Caki2 (cell line): Measurements from ENCODE around the gene CELF5. TPM values are rescaled to one million over a fixed set of nuclear protein-coding genes. Genes with fewer than 3 reads are reported as not detected.
"Not testable (repeated sequence)": the region's sequence is repeated elsewhere in the genome, so short reads cannot be mapped to it uniquely, and the experiment has no call there.

Source experiments
- DNase-seq: peaks from one replicate; pipeline ENCODE4 v3.0.0-alpha.2; 2015; ENCODE audit warnings: low read depth
- in situ Hi-C: cut with HindIII; loops from 2 replicates; pipeline ENCODE4 v1.10.0; 2016; ENCODE audit warnings: low sequenced_read_pairs, low pct_unique_long_range_greater_than_20kb, mixed read lengths
- total RNA-seq: library from RNA; depleted of rRNA; stranded (reverse); fragments of >200 nt; shearing (Covaris generic); gene quantifications from 2 replicates; pipeline ENCODE4 v1.2.3, GENCODE V29; 2014; ENCODE audit warnings: low replicate concordance

The CELF5 gene
- total RNA-seq, 1 experiment from 2014 or later, result 0.47 TPM

- in situ Hi-C loops, result no loop called here
- no peak for DNase-seq
These were observed 35.5 kb upstream of the CELF5 start for GRCh38 chr19:3188627-3189596.

DNA sequence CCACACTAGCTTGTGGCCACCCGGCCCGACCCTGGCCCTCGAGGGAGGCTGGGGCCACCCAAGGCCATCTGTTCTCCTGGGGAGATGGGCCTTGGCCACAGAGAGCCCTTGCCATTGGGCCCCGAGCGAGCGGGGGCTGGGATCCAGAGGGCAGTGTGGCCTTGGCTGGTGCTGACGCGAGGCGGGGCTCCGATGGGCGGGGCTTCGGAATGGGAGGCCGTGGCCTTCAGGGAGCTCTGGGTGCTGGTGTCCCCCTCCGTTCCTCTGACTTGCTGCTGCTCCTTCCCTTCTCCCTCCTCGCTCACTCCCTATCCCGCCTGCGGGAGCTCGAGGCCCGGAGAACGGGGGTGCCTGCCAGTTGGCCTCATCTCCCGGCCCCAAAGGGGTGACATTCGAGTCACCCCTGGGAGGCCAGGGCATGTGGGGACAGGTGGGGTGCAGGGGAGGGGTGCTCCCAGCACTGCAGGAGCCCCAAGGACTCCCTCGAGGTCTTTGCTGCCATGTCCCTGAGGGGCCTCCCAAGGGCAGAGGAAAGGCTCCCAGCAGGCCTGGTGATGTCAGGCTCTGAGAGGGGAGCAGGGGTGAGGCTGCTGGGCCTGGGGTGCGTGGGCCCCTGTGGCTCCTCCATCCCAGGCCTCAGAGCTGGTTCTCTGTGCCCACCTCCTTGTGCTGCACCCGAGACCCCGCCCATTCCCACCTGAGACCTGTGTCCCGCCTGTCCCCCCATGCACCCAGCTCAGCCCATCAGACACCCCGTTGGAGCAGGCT, 34.6 kb upstream of the CELF5 start:
- no peak for DNase-seq
- in situ Hi-C loops, result no loop called here

GRCh38 chr19:3190470-3190770, 34.0 kb upstream of the CELF5 start:
- in situ Hi-C loops, result no loop called here
- no peak for DNase-seq

- in situ Hi-C loops, result no loop called here
- no peak for DNase-seq
These were observed 33.3 kb upstream of the CELF5 start for GRCh38 chr19:3190921-3191805.

- in situ Hi-C loops, DNase-seq: not testable (repeated sequence)
These were observed 32.7 kb upstream of the CELF5 start for GRCh38 chr19:3191806-3192104.

- DNase-seq, result no peak
- in situ Hi-C loops, result no loop called here
These were observed 32.2 kb upstream of the CELF5 start for GRCh38 chr19:3192228-3192635.

- in situ Hi-C loops, result no loop called here
- DNase-seq, result no peak
These were observed 31.8 kb upstream of the CELF5 start for GRCh38 chr19:3192684-3193083.

GRCh38 chr19:3193256-3194105, 31.0 kb upstream of the CELF5 start:
- in situ Hi-C loops, result no loop called here
- no peak for DNase-seq

GRCh38 chr19:3194106-3195087, 30.1 kb upstream of the CELF5 start:
- no peak for DNase-seq
- in situ Hi-C loops, result no loop called here

GRCh38 chr19:3196064-3196932, 28.2 kb upstream of the CELF5 start:
- DNase-seq, result no peak
- in situ Hi-C loops, result no loop called here

- DNase-seq, result no peak
- in situ Hi-C loops, result no loop called here
These were observed 27.6 kb upstream of the CELF5 start for GRCh38 chr19:3196933-3197205.

DNA sequence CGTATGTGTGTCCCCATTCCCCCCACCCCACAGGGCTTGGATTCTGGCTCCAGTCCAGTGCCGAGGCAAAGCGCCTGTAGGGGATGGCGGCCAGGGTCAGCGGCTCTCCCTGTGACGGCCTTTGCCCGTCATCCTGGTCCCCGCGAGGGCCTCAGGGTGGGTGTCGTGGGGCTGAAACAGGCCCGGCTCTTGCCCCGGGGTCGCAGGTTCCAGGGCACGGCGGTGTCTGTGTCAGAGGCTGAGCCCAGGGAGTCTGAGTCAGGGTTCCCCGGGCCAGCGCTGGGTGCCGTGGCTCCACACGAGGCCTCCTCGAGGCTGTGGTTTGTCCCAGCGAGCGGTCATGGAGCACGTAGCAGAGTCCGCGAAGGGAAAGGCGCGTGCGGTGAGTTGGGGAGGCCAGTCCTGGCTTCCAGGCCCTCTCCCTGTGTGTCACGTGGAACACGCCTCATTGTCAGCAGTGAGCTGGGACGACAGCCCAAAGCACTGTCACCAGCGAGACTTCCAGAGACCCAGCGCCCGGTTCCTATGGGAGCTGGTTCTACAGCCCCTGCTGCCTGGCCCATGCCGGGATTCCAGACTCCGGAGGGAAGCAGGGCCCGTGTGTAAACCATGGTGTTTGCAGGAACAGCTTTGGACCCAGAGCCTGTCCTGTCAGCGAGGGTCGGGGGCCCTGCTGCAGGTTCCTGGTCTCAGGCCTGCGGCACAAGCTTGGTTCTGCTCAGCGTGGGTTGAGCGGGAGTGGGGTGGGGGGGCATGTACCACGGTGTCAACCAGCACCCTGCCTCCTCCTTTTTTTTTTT, 25.4 kb upstream of the CELF5 start:
- in situ Hi-C loops, result no loop called here
- DNase-seq, result no peak

DNA sequence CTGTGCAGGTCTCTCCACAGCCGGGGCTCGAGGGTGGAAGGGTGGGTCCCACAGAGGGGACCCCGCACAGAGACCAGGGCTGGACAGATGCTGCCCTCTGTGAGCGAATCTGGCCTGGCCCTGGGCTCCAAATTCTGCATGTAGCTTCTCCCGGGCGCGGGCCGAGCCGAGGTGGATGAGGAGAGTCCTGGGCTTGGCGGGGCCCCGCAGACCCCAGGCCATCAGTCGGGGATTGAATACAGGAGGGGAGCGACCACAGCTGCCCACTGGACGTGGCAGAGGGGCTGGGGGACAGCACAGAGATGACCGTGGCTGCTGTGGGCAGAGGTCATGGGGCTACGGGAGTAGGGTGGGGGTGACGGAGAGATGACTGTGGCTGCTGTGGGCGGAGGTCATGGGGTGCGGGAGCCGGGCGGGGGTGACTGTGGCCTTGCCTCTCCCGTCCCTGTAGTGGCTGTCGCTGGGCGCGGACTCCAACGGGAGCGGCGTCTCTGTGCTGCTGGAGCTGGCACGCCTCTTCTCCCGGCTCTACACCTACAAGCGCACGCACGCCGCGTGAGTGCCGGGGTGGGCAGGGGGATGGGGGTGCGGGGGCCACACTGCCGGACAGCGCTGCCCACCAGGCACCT, 23.3 kb upstream of the CELF5 start:
- in situ Hi-C loops, result no loop called here
- no peak for DNase-seq

DNA sequence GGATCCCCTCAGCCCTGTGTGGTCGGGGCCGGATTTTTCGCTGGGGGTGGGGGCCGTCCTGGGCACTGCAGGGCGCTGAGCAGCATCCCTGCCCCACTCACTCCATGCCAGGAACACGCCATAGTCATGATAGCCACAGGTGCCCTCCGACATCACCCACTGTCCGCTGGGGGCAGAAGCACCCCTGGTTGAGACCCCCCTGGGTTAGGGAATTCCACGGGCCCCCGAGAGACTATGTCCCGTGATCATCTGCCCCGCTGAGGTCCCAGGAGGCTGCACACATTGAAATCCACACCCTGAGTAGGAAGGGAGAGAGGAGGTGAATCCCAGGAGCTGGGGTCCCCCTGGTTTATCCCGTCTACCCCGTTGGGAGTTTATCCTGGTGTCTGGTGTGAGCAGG, 22.6 kb upstream of the CELF5 start:
- no peak for DNase-seq
- in situ Hi-C loops, result no loop called here

DNA sequence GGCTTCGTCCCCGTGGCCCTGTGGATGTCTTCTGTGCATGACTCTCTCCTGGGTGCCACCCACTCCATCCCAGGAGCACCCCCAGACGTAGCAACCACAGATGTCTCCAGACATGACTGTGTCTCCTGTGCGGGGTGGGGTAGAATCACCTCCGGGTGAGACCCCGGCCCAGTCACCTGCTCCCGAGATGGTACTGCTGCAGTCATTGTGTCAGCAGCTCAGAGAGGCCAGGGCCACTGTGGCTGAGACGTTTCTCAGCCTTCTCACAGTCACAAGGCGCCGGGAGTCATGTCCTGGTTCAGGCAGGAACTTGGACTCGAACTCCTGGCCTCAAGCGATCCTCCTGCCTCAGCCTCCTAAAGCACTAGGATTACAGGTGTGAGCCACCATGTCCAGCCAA, 22.1 kb upstream of the CELF5 start:
- in situ Hi-C loops, result no loop called here
- no peak for DNase-seq
